Activated CD4-positive, alpha-beta T cell treated with anti-CD3 and anti-CD28 coated beads, Interleukin-2, amount 10 ng/mL, durations not matched to agents 24 days and 14 days (primary cell): ENCODE data around the gene HRNR. TPM values are rescaled to one million over a fixed set of nuclear protein-coding genes. Genes with fewer than 3 reads are reported as not detected.
"Not testable (repeated sequence)": the region's sequence is repeated elsewhere in the genome, so short reads cannot be mapped to it uniquely, and the experiment has no call there.

Experiments used
- DNase-seq: peaks from one replicate; pipeline ENCODE4 v3.0.0; 2022
- H3K27ac Mint-ChIP-seq: one replicate; pipeline ENCODE4 v1.8.0; 2022; ENCODE audit warnings: mild to moderate bottlenecking, mixed read lengths
- H3K27me3 Mint-ChIP-seq: one replicate; pipeline ENCODE4 v1.8.0; 2022; ENCODE audit warnings: mixed read lengths
- H3K36me3 Mint-ChIP-seq: one replicate; pipeline ENCODE4 v1.8.0; 2022; ENCODE audit warnings: low read depth, mild to moderate bottlenecking, mixed read lengths
- H3K4me1 Mint-ChIP-seq: one replicate; pipeline ENCODE4 v1.8.0; 2021; ENCODE audit warnings: mixed read lengths
- H3K4me3 Mint-ChIP-seq: one replicate; pipeline ENCODE4 v1.8.0; 2022; ENCODE audit warnings: mild to moderate bottlenecking, moderate library complexity, mixed read lengths
- H3K9me3 Mint-ChIP-seq: one replicate; pipeline ENCODE4 v1.8.0; 2021; ENCODE audit warnings: mixed read lengths
- intact Hi-C: fragments of 100-400 bp; cut with micrococcal nuclease; formaldehyde crosslinking; loops from one replicate; pipeline ENCODE4 v1.15.1; 2023
- total RNA-seq: library from RNA; stranded (reverse); gene quantifications from 2 replicates; pipeline ENCODE4 v1.2.3, GENCODE V29; 2022

The HRNR gene
- total RNA-seq, 1 donor from 2014 or later, result not detected

- H3K4me1 Mint-ChIP-seq, DNase-seq, intact Hi-C loops, H3K36me3 Mint-ChIP-seq, H3K27ac Mint-ChIP-seq, H3K4me3 Mint-ChIP-seq, H3K27me3 Mint-ChIP-seq: not testable (repeated sequence)
- peaks cover 11% of the 10 kb centered on the region for H3K9me3 Mint-ChIP-seq
Observed at GRCh38 chr1:152215604-152216003, 8.4 kb downstream of the HRNR start.

- H3K9me3 Mint-ChIP-seq, result peaks cover 11% of the 10 kb centered on the region
- H3K4me3 Mint-ChIP-seq, H3K4me1 Mint-ChIP-seq, H3K27me3 Mint-ChIP-seq, intact Hi-C loops, DNase-seq, H3K36me3 Mint-ChIP-seq, H3K27ac Mint-ChIP-seq: not testable (repeated sequence)
Observed at GRCh38 chr1:152214911-152215310, 9.1 kb downstream of the HRNR start.

GRCh38 chr1:152198982-152199381 lies 25.0 kb downstream of the HRNR start:
- Mint-ChIP-seq H3K4me1 (no peaks in the 10 kb centered on the region), H3K27me3 (peaks cover 16% of the 10 kb centered on the region), H3K9me3 (no peaks in the 10 kb centered on the region), H3K27ac (no peak overlapping the region), H3K4me3 (no peak overlapping the region), H3K36me3 (no peaks in the 10 kb centered on the region)
- no peak for DNase-seq
- intact Hi-C loops, result no loop called here

GRCh38 chr1:152197361-152197941 lies 26.5 kb downstream of the HRNR start:
- Mint-ChIP-seq H3K9me3 (no peaks in the 10 kb centered on the region), H3K36me3 (no peaks in the 10 kb centered on the region), H3K4me3 (no peak overlapping the region), H3K4me1 (no peaks in the 10 kb centered on the region), H3K27ac (no peak overlapping the region), H3K27me3 (peaks cover 13% of the 10 kb centered on the region)
- no peak for DNase-seq
- intact Hi-C loops, result no loop called here

GRCh38 chr1:152191711-152192110 lies 32.3 kb downstream of the HRNR start:
- intact Hi-C loops, result no loop called here
- peaks cover 5% of the 10 kb centered on the region for H3K4me1 Mint-ChIP-seq
- H3K9me3 Mint-ChIP-seq, result no peaks in the 10 kb centered on the region
- no peak for DNase-seq
- no peaks in the 10 kb centered on the region for H3K36me3 Mint-ChIP-seq
- no peak overlapping the region for H3K27ac Mint-ChIP-seq
- no peak overlapping the region for H3K4me3 Mint-ChIP-seq
- H3K27me3 Mint-ChIP-seq, result peaks cover 28% of the 10 kb centered on the region

DNA sequence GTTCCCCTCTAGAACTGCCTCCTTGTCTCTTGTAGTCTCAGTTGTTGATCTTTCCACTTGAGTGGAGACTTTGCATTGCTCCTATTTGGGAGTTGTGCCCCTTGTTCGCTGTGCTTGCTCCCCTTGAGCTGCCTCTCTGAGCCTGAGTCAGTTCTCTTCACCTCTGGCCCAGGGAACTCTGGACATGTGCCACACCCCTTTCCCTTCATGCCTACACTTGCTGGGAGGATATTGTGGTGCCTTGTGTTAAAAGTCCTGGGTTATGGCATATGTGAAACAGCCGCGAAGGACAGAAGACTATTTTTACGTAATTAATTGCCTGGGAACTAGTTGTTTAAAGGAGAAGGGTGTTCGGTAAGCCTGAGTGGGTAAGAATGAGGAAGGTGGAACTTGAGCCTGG lies 32.7 kb downstream of the HRNR start:
- no peak overlapping the region for H3K4me3 Mint-ChIP-seq
- H3K27ac Mint-ChIP-seq, result no peak overlapping the region
- no peaks in the 10 kb centered on the region for H3K9me3 Mint-ChIP-seq
- peaks cover 5% of the 10 kb centered on the region for H3K4me1 Mint-ChIP-seq
- intact Hi-C loops, result no loop called here
- H3K36me3 Mint-ChIP-seq, result no peaks in the 10 kb centered on the region
- H3K27me3 Mint-ChIP-seq, result peaks cover 28% of the 10 kb centered on the region
- peak; percentile 47 for DNase-seq

DNA sequence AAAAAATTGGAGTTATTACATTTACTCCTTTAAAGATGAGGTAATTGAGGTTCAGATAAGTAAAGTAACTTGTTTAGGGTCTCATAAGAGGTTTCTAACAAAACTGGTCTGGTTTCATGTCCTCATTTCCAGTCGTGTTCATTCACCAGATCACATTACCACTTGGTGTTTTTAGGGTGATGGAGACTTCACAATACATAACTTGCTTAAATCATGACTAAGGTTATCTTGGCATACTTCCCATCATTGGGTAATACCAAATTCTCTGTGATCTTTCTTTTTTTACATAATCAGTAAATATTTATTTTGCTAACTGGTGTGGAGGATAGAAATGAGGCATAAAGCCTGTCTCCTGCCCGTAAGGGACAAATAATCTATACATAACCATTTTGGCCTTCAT lies 33.4 kb downstream of the HRNR start:
- Mint-ChIP-seq H3K27me3 (peaks cover 28% of the 10 kb centered on the region), H3K4me1 (peaks cover 5% of the 10 kb centered on the region), H3K9me3 (no peaks in the 10 kb centered on the region), H3K27ac (no peak overlapping the region), H3K4me3 (no peak overlapping the region), H3K36me3 (no peaks in the 10 kb centered on the region)
- no peak for DNase-seq
- intact Hi-C loops, result loop anchor here (1.0 kb wide), 1 partner anchor 154 kb away; no protein-coding TSS in a partner anchor

DNA sequence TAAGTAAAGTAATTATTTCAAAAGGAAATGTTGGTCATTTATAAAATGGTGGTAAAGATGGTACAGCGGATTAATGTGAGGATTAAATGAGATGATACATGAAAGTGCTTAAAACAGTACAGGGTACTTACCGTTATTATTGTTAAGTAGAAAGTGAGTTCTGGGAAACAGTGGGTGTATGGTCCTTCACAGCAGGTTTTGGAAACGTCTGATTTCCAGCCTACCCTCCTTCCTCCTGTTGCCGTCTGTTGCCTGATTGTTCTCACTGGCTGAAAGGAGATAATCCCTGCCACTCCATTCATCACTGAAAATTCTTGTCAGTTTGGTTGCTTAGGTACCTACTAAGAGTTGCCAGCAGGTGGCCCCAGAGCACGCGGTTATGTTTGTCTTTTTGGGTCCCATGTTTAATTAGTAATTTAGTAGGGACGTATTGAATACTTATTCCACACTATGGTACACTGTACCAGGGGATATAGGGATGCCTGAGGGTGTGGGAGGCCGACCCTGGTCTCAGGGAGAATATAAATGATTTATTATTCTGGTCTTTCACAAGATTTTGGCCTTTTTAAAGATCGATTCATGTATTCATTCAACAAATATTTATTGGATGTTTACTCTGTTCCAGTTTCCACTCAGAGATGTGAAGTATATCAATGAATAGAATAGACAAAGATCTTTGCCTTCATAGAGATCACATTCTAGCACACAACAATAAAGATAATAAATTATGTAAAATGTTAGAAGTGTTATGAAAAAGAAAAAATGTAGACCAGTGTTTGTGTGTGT lies 34.1 kb downstream of the HRNR start:
- H3K27me3 Mint-ChIP-seq, result peaks cover 33% of the 10 kb centered on the region
- H3K9me3 Mint-ChIP-seq, result no peaks in the 10 kb centered on the region
- DNase-seq, result peak; percentile 87
- H3K27ac Mint-ChIP-seq, result no peak overlapping the region
- intact Hi-C loops, result loop anchor here (1.0 to 2.0 kb wide), 2 partner anchors 79 to 154 kb away; no protein-coding TSS in a partner anchor
- no peaks in the 10 kb centered on the region for H3K36me3 Mint-ChIP-seq
- H3K4me1 Mint-ChIP-seq, result peaks cover 8% of the 10 kb centered on the region
- H3K4me3 Mint-ChIP-seq, result peak overlapping the region; percentile 62

GRCh38 chr1:152188673-152189591 lies 35.1 kb downstream of the HRNR start:
- Mint-ChIP-seq H3K36me3 (no peaks in the 10 kb centered on the region), H3K4me3 (peak overlapping the region; percentile 70), H3K27me3 (peaks cover 39% of the 10 kb centered on the region), H3K4me1 (peaks cover 8% of the 10 kb centered on the region), H3K9me3 (no peaks in the 10 kb centered on the region), H3K27ac (no peak overlapping the region)
- DNase-seq, result peak; percentile 91
- intact Hi-C loops, result loop anchor here (1.0 to 2.0 kb wide), 3 partner anchors 78 to 269 kb away; no protein-coding TSS in a partner anchor

DNA sequence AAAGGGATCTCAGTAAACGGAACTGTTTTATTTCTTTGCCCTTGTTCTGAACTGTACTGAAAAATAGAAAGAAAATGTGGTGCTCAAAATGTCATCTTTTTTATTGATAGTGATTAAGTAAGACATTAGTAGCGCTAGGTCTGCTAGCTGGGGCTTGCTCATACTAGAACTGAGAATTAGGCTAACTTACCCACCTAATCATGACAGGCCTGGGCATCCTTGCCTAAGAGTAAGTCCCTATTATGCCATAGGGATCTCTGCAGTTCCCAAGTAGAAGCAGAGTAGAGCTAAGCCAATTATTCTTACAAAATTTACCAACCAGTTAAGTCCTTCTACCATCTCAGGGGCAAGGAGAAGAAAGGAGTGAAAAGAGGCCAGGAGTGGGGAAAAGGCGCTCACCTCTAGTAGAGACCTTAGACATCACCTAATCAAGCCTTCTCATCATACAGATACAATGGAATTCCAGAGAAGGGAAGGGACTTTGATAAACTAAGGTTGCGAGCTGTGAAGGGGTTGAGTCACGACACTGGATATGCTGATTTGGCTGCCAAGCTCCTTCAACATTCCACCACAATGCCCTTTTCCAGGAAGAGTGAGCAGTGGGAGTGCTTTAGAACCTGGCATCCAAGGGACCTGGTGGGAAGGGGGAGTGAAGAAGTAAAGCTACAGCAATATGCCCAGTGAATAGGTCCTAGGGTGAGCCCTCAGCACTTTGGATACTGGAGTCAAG lies 37.3 kb downstream of the HRNR start:
- peaks cover 32% of the 10 kb centered on the region for H3K27me3 Mint-ChIP-seq
- no peak overlapping the region for H3K4me3 Mint-ChIP-seq
- H3K36me3 Mint-ChIP-seq, result no peaks in the 10 kb centered on the region
- H3K27ac Mint-ChIP-seq, result no peak overlapping the region
- H3K4me1 Mint-ChIP-seq, result peaks cover 8% of the 10 kb centered on the region
- DNase-seq, result no peak
- no peaks in the 10 kb centered on the region for H3K9me3 Mint-ChIP-seq
- intact Hi-C loops, result no loop called here

DNA sequence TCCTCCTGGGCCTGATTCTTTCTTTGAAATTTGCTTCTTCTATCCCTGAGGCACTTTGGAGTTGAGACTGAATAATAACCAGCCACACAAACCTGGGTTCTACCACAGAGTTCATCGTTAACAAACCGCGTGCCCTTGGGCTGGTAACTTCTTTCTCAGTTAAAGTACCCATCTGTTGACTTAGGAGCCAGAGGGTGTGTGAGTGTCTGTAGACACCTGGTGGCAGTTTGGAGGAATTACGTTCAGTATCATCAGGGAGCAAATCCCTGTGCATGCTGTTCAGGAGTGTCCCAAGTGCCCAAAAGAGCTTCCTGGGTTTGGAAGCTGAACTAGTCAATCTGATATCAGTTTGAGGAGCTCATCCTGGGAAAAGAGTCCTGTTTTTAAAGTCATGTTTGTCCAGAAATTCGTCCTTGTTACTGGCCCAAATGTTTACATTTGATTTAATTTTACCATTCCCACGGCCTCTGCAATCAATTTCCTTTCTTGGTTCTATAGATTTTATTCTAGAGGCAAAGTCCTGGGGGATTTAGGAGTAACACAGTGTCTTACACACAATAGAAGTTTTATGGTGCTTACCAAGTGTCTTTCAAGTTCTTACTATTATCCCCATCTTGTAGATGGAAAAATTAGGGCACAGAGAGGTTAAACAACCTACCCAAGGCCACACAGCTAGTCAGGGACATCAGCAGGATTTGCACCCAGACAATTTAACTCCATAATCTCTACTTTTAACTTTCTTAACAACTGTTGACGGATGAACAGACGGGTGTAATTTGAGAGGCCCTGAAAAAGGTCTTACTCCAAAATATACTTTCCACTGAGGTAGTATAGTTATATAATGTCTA lies 38.2 kb downstream of the HRNR start:
- no peak overlapping the region for H3K4me3 Mint-ChIP-seq
- DNase-seq, result peak; percentile 80
- intact Hi-C loops, result loop anchor here (1.0 kb wide), 2 partner anchors 43 to 133 kb away; no protein-coding TSS in a partner anchor

GRCh38 chr1:152182944-152183361 lies 41.0 kb downstream of the HRNR start:
- Mint-ChIP-seq H3K9me3 (no peaks in the 10 kb centered on the region), H3K4me3 (no peak overlapping the region), H3K4me1 (peaks cover 3% of the 10 kb centered on the region), H3K27me3 (peaks cover 22% of the 10 kb centered on the region), H3K36me3 (no peaks in the 10 kb centered on the region), H3K27ac (no peak overlapping the region)
- intact Hi-C loops, result loop anchor here (1.0 kb wide), 1 partner anchor 42 kb away; no protein-coding TSS in a partner anchor
- DNase-seq, result no peak

More for the DNA sequence above, 38.2 kb downstream of the HRNR start:
- no peaks in the 10 kb centered on the region for H3K9me3 Mint-ChIP-seq
- peaks cover 8% of the 10 kb centered on the region for H3K4me1 Mint-ChIP-seq
- peaks cover 25% of the 10 kb centered on the region for H3K27me3 Mint-ChIP-seq
- H3K36me3 Mint-ChIP-seq, result no peaks in the 10 kb centered on the region
- no peak overlapping the region for H3K27ac Mint-ChIP-seq
